ENCODE data around the gene PDK2.

DNA sequence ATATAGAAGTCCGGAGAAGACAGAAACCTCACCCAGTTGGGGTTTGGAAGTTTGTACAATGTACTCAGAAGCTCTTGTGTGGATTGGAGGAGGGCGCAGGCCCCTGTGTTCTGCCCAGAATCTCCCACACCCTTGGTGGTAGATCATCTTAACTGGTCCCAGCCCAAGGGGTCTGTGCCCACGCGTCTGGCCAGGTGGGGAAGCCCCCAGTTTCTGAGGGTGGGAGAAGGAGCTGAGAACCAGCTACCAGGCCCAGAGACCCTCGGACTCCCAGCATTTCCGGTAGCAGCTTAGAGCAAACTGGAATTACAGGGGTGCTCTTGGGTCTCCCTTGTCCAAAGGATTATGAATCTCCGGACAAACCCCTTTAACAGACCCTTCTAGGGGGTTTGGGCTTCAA lies 57.6 kb downstream of the PDK2 start:
- TF ChIP-seq, protein P1, sequence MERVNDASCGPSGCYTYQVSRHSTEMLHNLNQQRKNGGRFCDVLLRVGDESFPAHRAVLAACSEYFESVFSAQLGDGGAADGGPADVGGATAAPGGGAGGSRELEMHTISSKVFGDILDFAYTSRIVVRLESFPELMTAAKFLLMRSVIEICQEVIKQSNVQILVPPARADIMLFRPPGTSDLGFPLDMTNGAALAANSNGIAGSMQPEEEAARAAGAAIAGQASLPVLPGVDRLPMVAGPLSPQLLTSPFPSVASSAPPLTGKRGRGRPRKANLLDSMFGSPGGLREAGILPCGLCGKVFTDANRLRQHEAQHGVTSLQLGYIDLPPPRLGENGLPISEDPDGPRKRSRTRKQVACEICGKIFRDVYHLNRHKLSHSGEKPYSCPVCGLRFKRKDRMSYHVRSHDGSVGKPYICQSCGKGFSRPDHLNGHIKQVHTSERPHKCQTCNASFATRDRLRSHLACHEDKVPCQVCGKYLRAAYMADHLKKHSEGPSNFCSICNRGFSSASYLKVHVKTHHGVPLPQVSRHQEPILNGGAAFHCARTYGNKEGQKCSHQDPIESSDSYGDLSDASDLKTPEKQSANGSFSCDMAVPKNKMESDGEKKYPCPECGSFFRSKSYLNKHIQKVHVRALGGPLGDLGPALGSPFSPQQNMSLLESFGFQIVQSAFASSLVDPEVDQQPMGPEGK (CRISPR knock-in tag; IDR thresholded peaks at IDR 0.05; ENCODE audit: borderline replicate concordance), result no peak
- no peak for TF ChIP-seq ARNTL (CRISPR knock-in tag; IDR thresholded peaks at IDR 0.05; ENCODE audit: borderline replicate concordance, low read depth)
- no peak for TF ChIP-seq ZFP3 (CRISPR knock-in tag; IDR thresholded peaks at IDR 0.05)
- no peak for TF ChIP-seq TOX (CRISPR knock-in tag; IDR thresholded peaks at IDR 0.05; ENCODE audit: borderline replicate concordance)
- no peak for TF ChIP-seq CSDC2 (CRISPR knock-in tag; IDR thresholded peaks at IDR 0.05)
- no peak for TF ChIP-seq ZNF565 (CRISPR knock-in tag; conservative IDR thresholded peaks at IDR 0.05; ENCODE audit: low read depth)
- no peak for TF ChIP-seq PPARA (CRISPR knock-in tag; IDR thresholded peaks at IDR 0.05; ENCODE audit: borderline replicate concordance)
- TF ChIP-seq, protein P2, sequence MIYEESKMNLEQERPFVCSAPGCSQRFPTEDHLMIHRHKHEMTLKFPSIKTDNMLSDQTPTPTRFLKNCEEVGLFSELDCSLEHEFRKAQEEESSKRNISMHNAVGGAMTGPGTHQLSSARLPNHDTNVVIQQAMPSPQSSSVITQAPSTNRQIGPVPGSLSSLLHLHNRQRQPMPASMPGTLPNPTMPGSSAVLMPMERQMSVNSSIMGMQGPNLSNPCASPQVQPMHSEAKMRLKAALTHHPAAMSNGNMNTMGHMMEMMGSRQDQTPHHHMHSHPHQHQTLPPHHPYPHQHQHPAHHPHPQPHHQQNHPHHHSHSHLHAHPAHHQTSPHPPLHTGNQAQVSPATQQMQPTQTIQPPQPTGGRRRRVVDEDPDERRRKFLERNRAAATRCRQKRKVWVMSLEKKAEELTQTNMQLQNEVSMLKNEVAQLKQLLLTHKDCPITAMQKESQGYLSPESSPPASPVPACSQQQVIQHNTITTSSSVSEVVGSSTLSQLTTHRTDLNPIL (CRISPR knock-in tag; IDR thresholded peaks at IDR 0.05; ENCODE audit: low read depth), result no peak
- TF ChIP-seq ZFP30 (CRISPR knock-in tag; IDR thresholded peaks at IDR 0.05), result no peak
- TF ChIP-seq TCF4 (CRISPR knock-in tag; IDR thresholded peaks at IDR 0.05; ENCODE audit: borderline replicate concordance), result no peak
- TF ChIP-seq, protein P3, sequence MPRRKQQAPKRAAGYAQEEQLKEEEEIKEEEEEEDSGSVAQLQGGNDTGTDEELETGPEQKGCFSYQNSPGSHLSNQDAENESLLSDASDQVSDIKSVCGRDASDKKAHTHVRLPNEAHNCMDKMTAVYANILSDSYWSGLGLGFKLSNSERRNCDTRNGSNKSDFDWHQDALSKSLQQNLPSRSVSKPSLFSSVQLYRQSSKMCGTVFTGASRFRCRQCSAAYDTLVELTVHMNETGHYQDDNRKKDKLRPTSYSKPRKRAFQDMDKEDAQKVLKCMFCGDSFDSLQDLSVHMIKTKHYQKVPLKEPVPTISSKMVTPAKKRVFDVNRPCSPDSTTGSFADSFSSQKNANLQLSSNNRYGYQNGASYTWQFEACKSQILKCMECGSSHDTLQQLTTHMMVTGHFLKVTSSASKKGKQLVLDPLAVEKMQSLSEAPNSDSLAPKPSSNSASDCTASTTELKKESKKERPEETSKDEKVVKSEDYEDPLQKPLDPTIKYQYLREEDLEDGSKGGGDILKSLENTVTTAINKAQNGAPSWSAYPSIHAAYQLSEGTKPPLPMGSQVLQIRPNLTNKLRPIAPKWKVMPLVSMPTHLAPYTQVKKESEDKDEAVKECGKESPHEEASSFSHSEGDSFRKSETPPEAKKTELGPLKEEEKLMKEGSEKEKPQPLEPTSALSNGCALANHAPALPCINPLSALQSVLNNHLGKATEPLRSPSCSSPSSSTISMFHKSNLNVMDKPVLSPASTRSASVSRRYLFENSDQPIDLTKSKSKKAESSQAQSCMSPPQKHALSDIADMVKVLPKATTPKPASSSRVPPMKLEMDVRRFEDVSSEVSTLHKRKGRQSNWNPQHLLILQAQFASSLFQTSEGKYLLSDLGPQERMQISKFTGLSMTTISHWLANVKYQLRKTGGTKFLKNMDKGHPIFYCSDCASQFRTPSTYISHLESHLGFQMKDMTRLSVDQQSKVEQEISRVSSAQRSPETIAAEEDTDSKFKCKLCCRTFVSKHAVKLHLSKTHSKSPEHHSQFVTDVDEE (CRISPR knock-in tag; IDR thresholded peaks at IDR 0.05), result no peak

Measured in SK-N-SH treated with all-trans-retinoic acid at 6 μM for 48 hours (cell line).